ENCODE results near the gene DTNBP1.
"Not testable (repeated sequence)": the region's sequence is repeated elsewhere in the genome, so short reads cannot be mapped to it uniquely, and the experiment has no call there.

Gene DTNBP1

GRCh38 chr6:15672291-15672690, 9.5 kb upstream of the DTNBP1 start:
- Histone ChIP-seq H4K20me1 (no peaks in the 10 kb centered on the region), H3K4me2 (peak overlapping the region; percentile 1; the same call in 1 of the 2 replicates), H3K4me3 (no peak overlapping the region), H3K27me3 (no peaks in the 10 kb centered on the region), H3K4me1 (peaks cover 20% of the 10 kb centered on the region), H3K9me3 (peaks cover 12% of the 10 kb centered on the region), H3K36me3 (no peaks in the 10 kb centered on the region), H3K9ac (no peak overlapping the region), H3K27ac (no peak overlapping the region)
- TF ChIP-seq Cebpa-rat (IDR thresholded peaks at IDR 0.05) = no peak

- no peak overlapping the region for H3K4me3 ChIP-seq
- no peaks in the 10 kb centered on the region for H3K27me3 ChIP-seq
- no peak overlapping the region for H3K27ac ChIP-seq
- no peak for TF ChIP-seq Cebpa-rat (IDR thresholded peaks at IDR 0.05)
- no peak overlapping the region for H3K9ac ChIP-seq
- H4K20me1 ChIP-seq = no peaks in the 10 kb centered on the region
- no peaks in the 10 kb centered on the region for H3K36me3 ChIP-seq
- no peaks in the 10 kb centered on the region for H3K9me3 ChIP-seq
- no peak overlapping the region for H3K4me2 ChIP-seq
- H3K4me1 ChIP-seq = peaks cover 12% of the 10 kb centered on the region; the same call in 1 of the 2 replicates
These were observed 6.1 kb upstream of the DTNBP1 start for GRCh38 chr6:15668918-15669317.

GRCh38 chr6:15666896-15667295, 4.1 kb upstream of the DTNBP1 start:
- H3K27me3 ChIP-seq, H3K9ac ChIP-seq, H4K20me1 ChIP-seq, H3K9me3 ChIP-seq, H3K4me3 ChIP-seq, H3K27ac ChIP-seq, H3K4me2 ChIP-seq, H3K36me3 ChIP-seq: not testable (repeated sequence)
- peaks cover 13% of the 10 kb centered on the region for H3K4me1 ChIP-seq

- Histone ChIP-seq H3K9ac (no peak overlapping the region), H3K4me3 (no peak overlapping the region), H3K4me1 (peaks cover 23% of the 10 kb centered on the region), H3K36me3 (peaks cover 7% of the 10 kb centered on the region; the same call in 1 of the 2 replicates), H3K27ac (no peak overlapping the region), H3K9me3 (no peaks in the 10 kb centered on the region), H3K4me2 (no peak overlapping the region), H4K20me1 (no peaks in the 10 kb centered on the region), H3K27me3 (no peaks in the 10 kb centered on the region)
- no peak for TF ChIP-seq Cebpa-rat (IDR thresholded peaks at IDR 0.05)
These were observed 2.4 kb upstream of the DTNBP1 start for GRCh38 chr6:15665237-15665636.

- peak overlapping the region; percentile 85 for H3K9ac ChIP-seq
- peak overlapping the region; percentile 75 for H3K4me3 ChIP-seq
- peaks cover 8% of the 10 kb centered on the region; the same call in 1 of the 2 replicates for H3K36me3 ChIP-seq
- no peak for TF ChIP-seq Cebpa-rat (IDR thresholded peaks at IDR 0.05)
- peak overlapping the region; percentile 98 for H3K4me2 ChIP-seq
- H3K9me3 ChIP-seq = no peaks in the 10 kb centered on the region
- no peaks in the 10 kb centered on the region for H3K27me3 ChIP-seq
- H3K27ac ChIP-seq = peak overlapping the region; percentile 92
- peaks cover 42% of the 10 kb centered on the region for H3K4me1 ChIP-seq
- H4K20me1 ChIP-seq = peaks cover 3% of the 10 kb centered on the region; the same call in 1 of the 2 replicates
These were observed 473 bp upstream of the DTNBP1 start for GRCh38 chr6:15663130-15663871.

GRCh38 chr6:15661853-15662325, 939 bp downstream of the DTNBP1 start:
- Histone ChIP-seq H3K9me3 (no peaks in the 10 kb centered on the region), H3K36me3 (peaks cover 9% of the 10 kb centered on the region; the same call in 1 of the 2 replicates), H3K4me3 (peak overlapping the region; percentile 75), H3K9ac (peak overlapping the region; percentile 85), H4K20me1 (peaks cover 12% of the 10 kb centered on the region; the same call in 1 of the 2 replicates), H3K27ac (peak overlapping the region; percentile 92), H3K27me3 (no peaks in the 10 kb centered on the region), H3K4me1 (peaks cover 56% of the 10 kb centered on the region), H3K4me2 (peak overlapping the region; percentile 98)
- TF ChIP-seq Cebpa-rat (IDR thresholded peaks at IDR 0.05) = no peak

GRCh38 chr6:15659181-15659580, 3.6 kb downstream of the DTNBP1 start:
- H3K27me3 ChIP-seq = no peaks in the 10 kb centered on the region
- peaks cover 84% of the 10 kb centered on the region for H3K4me1 ChIP-seq
- H3K36me3 ChIP-seq = peaks cover 19% of the 10 kb centered on the region; the same call in 1 of the 2 replicates
- H3K4me3 ChIP-seq = peak overlapping the region; percentile 19; the same call in 1 of the 2 replicates
- peak overlapping the region; percentile 80 for H3K27ac ChIP-seq
- TF ChIP-seq Cebpa-rat (IDR thresholded peaks at IDR 0.05) = no peak
- H3K9me3 ChIP-seq = no peaks in the 10 kb centered on the region
- H3K9ac ChIP-seq = peak overlapping the region; percentile 70
- peaks cover 12% of the 10 kb centered on the region; the same call in 1 of the 2 replicates for H4K20me1 ChIP-seq
- peak overlapping the region; percentile 76 for H3K4me2 ChIP-seq

GRCh38 chr6:15658181-15658744, 4.6 kb downstream of the DTNBP1 start:
- Histone ChIP-seq H3K9ac (peak overlapping the region; percentile 70), H3K4me3 (peak overlapping the region; percentile 19; the same call in 1 of the 2 replicates), H3K27ac (peak overlapping the region; percentile 80), H3K36me3 (peaks cover 19% of the 10 kb centered on the region; the same call in 1 of the 2 replicates), H3K4me2 (peak overlapping the region; percentile 76), H3K27me3 (no peaks in the 10 kb centered on the region), H3K9me3 (no peaks in the 10 kb centered on the region), H3K4me1 (peaks cover 89% of the 10 kb centered on the region), H4K20me1 (peaks cover 21% of the 10 kb centered on the region; the same call in 1 of the 2 replicates)
- TF ChIP-seq Cebpa-rat (IDR thresholded peaks at IDR 0.05) = no peak

- no peak for TF ChIP-seq Cebpa-rat (IDR thresholded peaks at IDR 0.05)
- peak overlapping the region; percentile 80 for H3K27ac ChIP-seq
- no peak overlapping the region for H3K4me3 ChIP-seq
- no peaks in the 10 kb centered on the region for H3K9me3 ChIP-seq
- peaks cover 31% of the 10 kb centered on the region; the same call in 1 of the 2 replicates for H4K20me1 ChIP-seq
- H3K27me3 ChIP-seq = no peaks in the 10 kb centered on the region
- peaks cover 25% of the 10 kb centered on the region; the same call in 1 of the 2 replicates for H3K36me3 ChIP-seq
- H3K9ac ChIP-seq = no peak overlapping the region
- H3K4me2 ChIP-seq = peak overlapping the region; percentile 76
- peaks cover 89% of the 10 kb centered on the region for H3K4me1 ChIP-seq
These were observed 5.5 kb downstream of the DTNBP1 start for GRCh38 chr6:15657290-15657689.

GRCh38 chr6:15656145-15656544, 6.7 kb downstream of the DTNBP1 start:
- Histone ChIP-seq H3K9me3 (no peaks in the 10 kb centered on the region), H3K36me3 (peaks cover 31% of the 10 kb centered on the region; the same call in 1 of the 2 replicates), H3K4me3 (no peak overlapping the region), H3K27ac (0 out of 2 replicates have a peak overlapping the region, but pooled peaks have one; percentile 30), H3K27me3 (no peaks in the 10 kb centered on the region), H3K4me2 (peak overlapping the region; percentile 76), H3K4me1 (peaks cover 81% of the 10 kb centered on the region), H3K9ac (no peak overlapping the region), H4K20me1 (peaks cover 34% of the 10 kb centered on the region; the same call in 1 of the 2 replicates)
- TF ChIP-seq Cebpa-rat (IDR thresholded peaks at IDR 0.05) = no peak

All from BLaER1 (cell line).